Duodenal mucosa (tissue), 2 donors: ENCODE data around the gene CBL.

Source experiments
- H3K27ac ChIP-seq: one replicate; pipeline ENCODE4 v1.7.0; 2013; ENCODE audit warnings: low read depth, low read length
- H3K27me3 ChIP-seq, 2 donors: one replicate each; pipeline ENCODE4 v1.7.0; 2013; ENCODE audit warnings: low read length in 2 of 2, control low read depth in 1 of 2; ENCODE audit not compliant: insufficient read depth in 2 of 2, control insufficient read depth in 1 of 2
- H3K36me3 ChIP-seq, 2 donors: one replicate each; pipeline ENCODE4 v1.7.0; 2013; ENCODE audit warnings: low read length in 2 of 2, control low read depth in 1 of 2; ENCODE audit not compliant: insufficient read depth in 2 of 2, control insufficient read depth in 1 of 2
- H3K4me1 ChIP-seq, 2 donors: one replicate each; pipeline ENCODE4 v1.7.0; 2013; ENCODE audit warnings: low read length in 2 of 2, control low read depth in 1 of 2; ENCODE audit not compliant: insufficient read depth in 2 of 2, control insufficient read depth in 1 of 2
- H3K4me3 ChIP-seq, 2 donors: one replicate each; pipeline ENCODE4 v1.7.0; 2013; ENCODE audit warnings: low read length in 2 of 2, low read depth in 1 of 2
- H3K9ac ChIP-seq, 2 donors: one replicate each; pipeline ENCODE4 v1.7.0; 2013; ENCODE audit warnings: low read length in 2 of 2, low read depth in 1 of 2
- H3K9me3 ChIP-seq, 2 donors: one replicate each; pipeline ENCODE4 v1.7.0; 2013; ENCODE audit warnings: low read length in 2 of 2, control low read depth in 1 of 2; ENCODE audit not compliant: control insufficient read depth in 1 of 2

Gene CBL

GRCh38 chr11:119258983-119259382, 52.8 kb downstream of the CBL start:
- Histone ChIP-seq H3K9ac (no peak overlapping the region), H3K36me3 (peaks cover 2 to 5% of the 10 kb centered on the region in 2 donors), H3K9me3 (no peaks in the 10 kb centered on the region), H3K27ac (no peak overlapping the region), H3K27me3 (no peaks in the 10 kb centered on the region), H3K4me3 (no peak overlapping the region), H3K4me1 (peaks cover 4 to 14% of the 10 kb centered on the region in 2 donors)

GRCh38 chr11:119262668-119263351, 56.7 kb downstream of the CBL start:
- Histone ChIP-seq H3K36me3 (no peaks in the 10 kb centered on the region), H3K4me1 (peaks cover 4 to 14% of the 10 kb centered on the region in 2 donors), H3K9me3 (no peaks in the 10 kb centered on the region), H3K4me3 (no peak overlapping the region), H3K27me3 (no peaks in the 10 kb centered on the region), H3K9ac (no peak overlapping the region), H3K27ac (no peak overlapping the region)

- no peaks in the 10 kb centered on the region for H3K27me3 ChIP-seq
- H3K9ac ChIP-seq, result no peak overlapping the region
- no peak overlapping the region for H3K27ac ChIP-seq
- no peak overlapping the region for H3K4me3 ChIP-seq
- H3K9me3 ChIP-seq, result no peaks in the 10 kb centered on the region
- no peaks in the 10 kb centered on the region for H3K36me3 ChIP-seq
- peaks cover 4 to 14% of the 10 kb centered on the region in 2 donors for H3K4me1 ChIP-seq
These were observed 57.3 kb downstream of the CBL start for GRCh38 chr11:119263352-119263940.

- no peak overlapping the region for H3K27ac ChIP-seq
- peaks cover 4 to 18% of the 10 kb centered on the region in 2 donors for H3K4me1 ChIP-seq
- H3K9me3 ChIP-seq, result no peaks in the 10 kb centered on the region
- H3K9ac ChIP-seq, result no peak overlapping the region
- no peaks in the 10 kb centered on the region for H3K27me3 ChIP-seq
- no peaks in the 10 kb centered on the region for H3K36me3 ChIP-seq
- no peak overlapping the region for H3K4me3 ChIP-seq
These were observed 59.9 kb downstream of the CBL start for GRCh38 chr11:119266063-119266462.

GRCh38 chr11:119266517-119267255, 60.5 kb downstream of the CBL start:
- no peak overlapping the region for H3K4me3 ChIP-seq

GRCh38 chr11:119267645-119268044, 61.5 kb downstream of the CBL start:
- Histone ChIP-seq H3K4me3 (no peak overlapping the region), H3K27ac (no peak overlapping the region), H3K4me1 (peaks cover 4 to 11% of the 10 kb centered on the region in 2 donors), H3K9ac (no peak overlapping the region), H3K36me3 (peaks cover 0 to 5% of the 10 kb centered on the region in 2 donors), H3K9me3 (no peaks in the 10 kb centered on the region), H3K27me3 (no peaks in the 10 kb centered on the region)

More at GRCh38 chr11:119266517-119267255, 60.5 kb downstream of the CBL start:
- H3K27me3 ChIP-seq, result no peaks in the 10 kb centered on the region
- no peak overlapping the region for H3K27ac ChIP-seq
- H3K9me3 ChIP-seq, result no peaks in the 10 kb centered on the region
- H3K9ac ChIP-seq, result no peak overlapping the region
- H3K4me1 ChIP-seq, result peaks cover 4 to 18% of the 10 kb centered on the region in 2 donors
- H3K36me3 ChIP-seq, result no peaks in the 10 kb centered on the region

- Histone ChIP-seq H3K4me1 (peaks cover 0 to 3% of the 10 kb centered on the region in 2 donors), H3K27ac (no peak overlapping the region), H3K9ac (no peak overlapping the region), H3K36me3 (peaks cover 12 to 22% of the 10 kb centered on the region in 2 donors), H3K9me3 (no peaks in the 10 kb centered on the region), H3K27me3 (no peaks in the 10 kb centered on the region), H3K4me3 (no peak overlapping the region)
These were observed 67.6 kb downstream of the CBL start for GRCh38 chr11:119273721-119274120.

- no peak overlapping the region for H3K4me3 ChIP-seq
- H3K9ac ChIP-seq, result no peak overlapping the region
- no peaks in the 10 kb centered on the region for H3K4me1 ChIP-seq
- no peaks in the 10 kb centered on the region for H3K27me3 ChIP-seq
- H3K27ac ChIP-seq, result no peak overlapping the region
- peaks cover 12 to 26% of the 10 kb centered on the region in 2 donors for H3K36me3 ChIP-seq
- H3K9me3 ChIP-seq, result no peaks in the 10 kb centered on the region
These were observed 71.5 kb downstream of the CBL start for GRCh38 chr11:119277660-119278059.

- H3K4me3 ChIP-seq, result no peak overlapping the region
- H3K27ac ChIP-seq, result no peak overlapping the region
- no peak overlapping the region for H3K9ac ChIP-seq
- H3K27me3 ChIP-seq, result no peaks in the 10 kb centered on the region
- no peaks in the 10 kb centered on the region for H3K4me1 ChIP-seq
- H3K36me3 ChIP-seq, result peaks cover 19 to 41% of the 10 kb centered on the region in 2 donors
- no peaks in the 10 kb centered on the region for H3K9me3 ChIP-seq
These were observed 76.4 kb downstream of the CBL start for GRCh38 chr11:119282495-119282894.
